HG02970 (cell line): ENCODE data around the gene TXNL4A.
"Not testable (repeated sequence)": the region's sequence is repeated elsewhere in the genome, so short reads cannot be mapped to it uniquely, and the experiment has no call there.

Experiments used
- ATAC-seq: cut with Tn5 transposase; IDR thresholded peaks from one replicate; pipeline ENCODE4 v1.9.1; 2021; ENCODE audit warnings: mild to moderate bottlenecking, moderate library complexity, moderate number of reproducible peaks; ENCODE audit not compliant: unreplicated experiment, low FRiP score

TXNL4A gene

GRCh38 chr18:79965119-79965902 is 23.1 kb downstream of the TXNL4A start:
- no peak for ATAC-seq

GRCh38 chr18:79964330-79965118 is 23.8 kb downstream of the TXNL4A start, which contains the start of gene HSBP1L1:
HSBP1L1 (plus strand) TSS chr18:79964643; CDS start chr18:79964736, 93 bp downstream.
- no peak for ATAC-seq

- ATAC-seq = no peak
These were observed 24.6 kb downstream of the TXNL4A start for GRCh38 chr18:79963658-79964329.

- ATAC-seq = no peak
These were observed 25.3 kb downstream of the TXNL4A start for GRCh38 chr18:79962835-79963657.

- no peak for ATAC-seq
These were observed 26.1 kb downstream of the TXNL4A start for GRCh38 chr18:79962311-79962710.

GRCh38 chr18:79961527-79962291 is 26.7 kb downstream of the TXNL4A start:
- no peak for ATAC-seq

GRCh38 chr18:79960921-79961526 is 27.3 kb downstream of the TXNL4A start:
- no peak for ATAC-seq

- not testable (repeated sequence) for ATAC-seq
These were observed 28.1 kb downstream of the TXNL4A start for GRCh38 chr18:79960161-79960801.

- no peak for ATAC-seq
These were observed 29.4 kb downstream of the TXNL4A start for GRCh38 chr18:79958981-79959380.

GRCh38 chr18:79956276-79956675 is 32.1 kb downstream of the TXNL4A start:
- ATAC-seq = no peak

- ATAC-seq = no peak
These were observed 32.9 kb downstream of the TXNL4A start for GRCh38 chr18:79955302-79956075.

- no peak for ATAC-seq
These were observed 33.6 kb downstream of the TXNL4A start for GRCh38 chr18:79954791-79955190.

- ATAC-seq = no peak
These were observed 34.3 kb downstream of the TXNL4A start for GRCh38 chr18:79953971-79954651.

GRCh38 chr18:79952996-79953559 is 35.3 kb downstream of the TXNL4A start:
- ATAC-seq = no peak

GRCh38 chr18:79952456-79952995 is 35.8 kb downstream of the TXNL4A start:
- no peak for ATAC-seq

- ATAC-seq = peak; percentile 89
These were observed 36.6 kb downstream of the TXNL4A start, which contains the start of gene SLC66A2 for GRCh38 chr18:79951545-79952455. SLC66A2 (minus strand) TSS chr18:79951653; CDS start chr18:79950926, 727 bp downstream.
